ENCODE results near the gene EPRS1.
"Not testable (repeated sequence)": the region's sequence is repeated elsewhere in the genome, so short reads cannot be mapped to it uniquely, and the experiment has no call there.

The EPRS1 gene

GRCh38 chr1:220056374-220056773 lies 10.1 kb upstream of the EPRS1 start:
- no peak for TF ChIP-seq CTCF (IDR thresholded peaks at IDR 0.05; ENCODE audit: low read depth, low read length)
- no peak for DNase-seq (ENCODE audit: low read depth in 2 of 2)
- H3K4me3 ChIP-seq (replicated peaks in 1 of 2; ENCODE audit: low read depth in 2 of 2, low read length in 2 of 2) = no peak overlapping the region

GRCh38 chr1:220045356-220046051 lies 801 bp downstream of the EPRS1 start:
- peak overlapping the region; percentile 99 to 100 for H3K4me3 ChIP-seq (replicated peaks in 1 of 2; ENCODE audit: low read depth in 2 of 2, low read length in 2 of 2)
- peak in 1 of 2 donors; percentile 30 for DNase-seq (ENCODE audit: low read depth in 2 of 2)
- no peak for TF ChIP-seq CTCF (IDR thresholded peaks at IDR 0.05; ENCODE audit: low read depth, low read length)

DNA sequence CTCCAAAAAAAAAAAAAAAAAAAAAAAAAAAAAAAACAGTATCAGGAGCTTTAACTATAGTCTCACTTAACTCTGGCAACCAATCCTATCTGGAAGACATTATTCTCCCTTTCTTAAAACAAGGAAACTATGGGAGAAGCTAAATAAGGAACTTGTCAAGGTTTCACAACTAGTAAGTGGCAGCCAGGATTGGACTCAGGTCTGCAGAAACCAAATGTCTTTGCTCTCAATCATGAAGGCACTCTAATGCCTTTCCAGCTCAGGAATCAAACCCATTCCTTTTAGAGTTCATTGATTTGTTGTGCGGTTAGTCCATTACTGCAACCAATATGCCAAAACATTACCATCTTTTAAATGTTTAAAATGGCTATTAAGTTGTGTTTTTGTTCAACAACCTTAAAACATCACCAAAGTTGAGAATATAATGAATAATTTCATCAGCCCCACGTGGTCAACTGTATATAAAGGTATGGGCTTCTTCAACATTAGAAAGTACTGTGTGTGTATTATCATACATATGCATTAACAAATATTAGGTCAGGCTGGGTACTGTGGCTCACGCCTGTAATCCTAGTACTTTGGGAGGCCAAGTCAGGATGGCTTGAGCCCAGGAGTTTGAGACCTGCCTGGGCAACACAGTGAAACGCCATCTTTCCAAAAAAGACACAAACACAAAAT lies 1.5 kb downstream of the EPRS1 start:
- DNase-seq (ENCODE audit: low read depth in 2 of 2) = no peak
- no peak for TF ChIP-seq CTCF (IDR thresholded peaks at IDR 0.05; ENCODE audit: low read depth, low read length)
- peak overlapping the region; percentile 99 to 100 for H3K4me3 ChIP-seq (replicated peaks in 1 of 2; ENCODE audit: low read depth in 2 of 2, low read length in 2 of 2)

DNA sequence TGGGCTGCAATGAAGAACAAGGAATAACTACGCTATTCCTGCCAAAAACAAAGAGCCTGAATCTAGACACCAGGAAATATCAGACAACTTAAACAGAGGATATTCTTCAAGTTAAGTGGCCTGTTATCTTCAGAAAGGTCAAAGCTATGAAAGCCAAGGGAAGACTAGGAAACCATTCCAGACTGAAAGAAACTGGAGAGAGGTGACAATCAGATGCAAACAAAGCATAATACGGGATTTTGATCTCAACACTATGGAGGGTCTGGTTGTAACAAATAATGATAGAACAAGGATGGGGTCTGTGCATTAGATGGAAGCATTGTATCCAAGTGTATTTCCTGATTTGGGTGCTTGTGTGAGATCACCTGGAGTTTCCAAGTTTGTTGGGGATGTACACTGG lies 2.7 kb downstream of the EPRS1 start:
- DNase-seq (ENCODE audit: low read depth in 2 of 2) = no peak
- TF ChIP-seq CTCF (IDR thresholded peaks at IDR 0.05; ENCODE audit: low read depth, low read length) = no peak
- H3K4me3 ChIP-seq (replicated peaks in 1 of 2; ENCODE audit: low read depth in 2 of 2, low read length in 2 of 2) = no peak overlapping the region

DNA sequence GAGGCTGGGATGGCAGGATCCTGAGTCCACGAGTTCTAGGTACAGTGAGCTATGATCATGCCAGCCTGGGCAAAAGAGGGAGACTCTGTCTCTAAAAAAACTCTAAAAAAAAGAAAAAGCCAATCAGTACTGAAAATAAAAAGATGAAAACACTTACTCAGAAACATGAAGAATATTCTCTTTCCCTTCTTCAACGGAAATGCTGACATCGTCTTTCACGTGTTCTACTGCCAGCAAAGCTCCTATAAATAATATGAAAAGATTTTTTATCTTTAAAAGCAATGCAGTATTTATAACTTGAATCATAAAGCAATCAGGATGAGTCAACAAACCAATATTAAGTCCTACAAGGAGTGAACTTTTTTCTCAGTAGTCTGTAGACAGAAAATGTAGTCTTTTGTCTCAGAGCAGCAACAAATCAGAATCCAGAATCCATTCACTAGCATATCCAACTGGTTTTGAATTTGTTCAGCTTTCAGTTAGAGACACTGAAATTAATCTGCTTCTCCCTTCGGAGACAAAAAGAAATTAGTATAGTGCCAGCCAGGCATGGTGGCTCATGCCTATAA lies 6.2 kb downstream of the EPRS1 start:
- no peak overlapping the region for H3K4me3 ChIP-seq (replicated peaks in 1 of 2; ENCODE audit: low read depth in 2 of 2, low read length in 2 of 2)
- no peak for DNase-seq (ENCODE audit: low read depth in 2 of 2)
- TF ChIP-seq CTCF (IDR thresholded peaks at IDR 0.05; ENCODE audit: low read depth, low read length) = no peak

- no peak overlapping the region for H3K4me3 ChIP-seq (replicated peaks in 1 of 2; ENCODE audit: low read depth in 2 of 2, low read length in 2 of 2)
- no peak for TF ChIP-seq CTCF (IDR thresholded peaks at IDR 0.05; ENCODE audit: low read depth, low read length)
These were observed 7.7 kb downstream of the EPRS1 start for GRCh38 chr1:220038640-220039039.

DNA sequence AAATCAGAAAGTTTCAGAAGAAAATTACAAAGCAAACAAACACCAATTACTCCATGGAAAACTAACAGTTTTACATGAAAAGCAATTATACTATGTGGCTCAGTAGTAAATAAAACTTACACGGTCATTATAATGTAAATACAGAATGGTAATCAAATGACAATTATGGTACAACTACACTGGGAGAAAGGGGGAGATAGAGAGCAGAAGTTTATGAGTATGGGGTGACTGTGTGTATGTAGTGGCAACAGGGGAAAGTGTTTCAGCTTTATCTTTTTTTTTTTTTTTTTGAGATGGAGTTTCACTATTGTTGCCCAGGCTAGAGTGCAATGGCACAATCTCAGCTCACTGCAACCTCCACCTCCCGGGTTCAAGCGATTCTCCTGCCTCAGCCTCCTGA lies 8.5 kb downstream of the EPRS1 start:
- DNase-seq (ENCODE audit: low read depth in 2 of 2) = not testable (repeated sequence)

More at GRCh38 chr1:220038640-220039039, 7.7 kb downstream of the EPRS1 start:
- no peak for DNase-seq (ENCODE audit: low read depth in 2 of 2)

More for the DNA sequence above, 8.5 kb downstream of the EPRS1 start:
- not testable (repeated sequence) for H3K4me3 ChIP-seq (replicated peaks in 1 of 2; ENCODE audit: low read depth in 2 of 2, low read length in 2 of 2)

Data from cardiac fibroblast (primary cell).